GM21737 (cell line): ENCODE data around the gene KLHL10.
A peak's percentile ranks its signal among the peaks of the same experiment; 100 is the strongest.

Experiments used
- ATAC-seq: cut with Tn5 transposase; IDR thresholded peaks from one replicate; pipeline ENCODE4 v1.9.1; 2021; ENCODE audit warnings: mild to moderate bottlenecking, moderate library complexity; ENCODE audit not compliant: unreplicated experiment

Gene KLHL10

DNA sequence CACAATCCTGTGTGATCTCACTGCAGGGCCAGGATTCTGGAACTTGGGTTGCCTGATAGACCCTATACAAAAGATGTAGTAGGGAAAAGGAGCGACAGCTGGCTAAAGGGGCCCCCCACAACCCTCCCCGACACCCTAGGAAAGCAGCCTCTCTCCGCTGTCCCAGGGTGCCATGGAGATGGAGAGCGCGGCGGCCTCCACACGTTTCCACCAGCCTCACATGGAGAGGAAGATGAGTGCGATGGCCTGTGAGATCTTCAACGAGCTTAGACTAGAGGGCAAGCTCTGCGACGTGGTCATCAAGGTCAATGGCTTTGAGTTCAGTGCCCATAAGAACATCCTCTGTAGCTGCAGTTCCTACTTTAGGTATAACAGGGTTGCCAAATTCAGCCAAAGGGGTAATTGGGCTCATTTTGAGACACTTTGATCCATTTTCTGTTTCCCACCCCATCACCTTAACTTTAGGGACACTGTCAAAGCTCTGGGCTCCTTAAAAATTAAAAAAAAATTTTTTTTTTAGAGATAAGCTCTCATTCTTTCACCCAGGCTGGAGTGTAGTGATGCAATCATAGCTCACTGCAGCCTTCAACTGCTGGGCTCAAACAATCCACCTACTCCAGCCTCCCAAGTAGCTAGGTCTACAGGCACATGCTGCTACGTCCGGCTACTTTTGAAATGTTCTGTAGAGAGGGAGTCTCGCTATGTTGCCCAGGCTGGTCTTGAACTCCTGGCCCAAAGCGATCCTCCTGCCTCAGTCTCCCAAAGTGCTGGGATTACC, at the start of gene KLHL10:
KLHL10 (plus strand) TSS at position 65 of the 778 bp plus-strand sequence; CDS start at position 173, 108 bp downstream.
- no peak for ATAC-seq

DNA sequence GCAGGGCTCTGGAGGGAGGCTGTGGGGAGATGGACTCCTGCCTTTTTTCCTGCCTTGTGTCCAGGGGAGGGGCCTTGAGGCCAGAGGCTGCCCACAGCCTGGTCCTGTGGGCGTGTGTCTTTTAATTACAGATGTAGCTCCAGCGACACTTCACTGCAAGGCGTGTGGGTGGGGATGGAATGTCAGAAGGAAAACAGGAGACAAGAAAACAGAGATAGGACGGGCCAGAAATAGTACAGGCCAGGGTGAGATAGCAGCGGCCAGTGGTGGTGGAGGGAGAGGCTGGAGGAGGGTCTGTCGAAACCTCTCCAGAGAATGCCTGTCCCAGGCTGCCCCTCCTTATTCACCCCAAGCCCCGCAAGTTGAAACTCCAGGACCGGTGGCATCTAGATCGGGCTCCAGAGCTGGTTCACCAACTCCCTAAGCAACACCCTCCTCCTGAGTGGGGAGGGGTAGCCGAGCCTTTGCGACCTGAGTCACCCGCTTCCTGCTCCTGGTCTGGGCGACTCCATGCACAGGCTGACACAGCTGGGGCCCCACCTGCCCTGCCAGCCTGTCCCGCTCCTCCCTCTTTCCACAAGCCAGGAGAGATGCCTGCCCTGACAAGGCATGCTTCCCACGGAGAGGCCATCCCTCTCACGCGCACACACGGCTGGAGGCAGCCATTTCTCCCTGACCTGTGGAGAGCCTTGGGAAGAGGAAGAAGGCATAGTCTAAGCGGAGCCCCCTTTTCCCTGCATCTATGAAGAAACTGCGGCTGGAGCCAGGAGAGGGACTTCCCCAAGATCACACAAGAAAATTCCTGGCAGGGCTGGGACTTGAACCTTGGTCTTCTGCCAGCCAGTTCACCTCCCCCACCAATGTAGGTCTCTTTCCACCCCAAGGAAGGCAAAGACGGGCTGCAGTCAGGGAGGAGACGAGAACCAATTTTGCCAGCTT, 44.5 kb upstream of the KLHL10 start:
- no peak for ATAC-seq

DNA sequence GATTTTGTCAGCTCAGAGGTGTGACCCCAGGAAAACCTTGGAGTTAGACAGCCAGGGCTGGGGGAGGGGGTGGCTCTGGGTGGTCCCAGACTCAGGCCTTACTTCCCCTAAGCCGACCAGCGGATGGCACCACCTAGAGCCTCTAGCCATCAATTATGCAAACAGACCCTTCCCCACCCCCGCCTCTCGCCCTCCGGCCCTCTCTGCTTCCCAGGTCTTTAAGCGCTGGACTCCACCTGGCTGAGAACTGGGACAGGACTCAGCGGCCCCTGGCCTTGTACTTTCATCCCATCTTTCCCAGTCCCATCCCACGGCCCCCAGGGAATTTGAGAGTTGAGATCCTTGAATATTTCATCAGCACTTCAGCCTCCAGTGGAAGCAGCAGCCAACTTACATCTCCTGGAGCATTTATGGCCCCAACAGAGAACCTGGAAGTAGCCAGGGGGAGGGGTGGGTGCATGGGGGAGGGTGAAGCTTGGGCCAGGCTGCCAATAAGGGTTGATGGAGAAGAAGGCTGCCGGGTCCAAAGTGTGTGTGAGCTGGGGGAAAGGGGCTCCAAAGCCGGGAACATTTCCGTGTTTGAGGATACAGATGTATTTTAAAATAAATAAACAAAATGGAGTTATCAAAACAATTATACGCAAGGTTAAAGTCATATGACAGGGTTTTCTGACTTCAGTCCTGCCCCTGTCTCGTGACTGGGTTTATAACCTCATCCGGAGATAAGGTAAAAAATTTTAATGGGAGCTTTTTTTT, 43.7 kb upstream of the KLHL10 start:
- ATAC-seq = no peak

DNA sequence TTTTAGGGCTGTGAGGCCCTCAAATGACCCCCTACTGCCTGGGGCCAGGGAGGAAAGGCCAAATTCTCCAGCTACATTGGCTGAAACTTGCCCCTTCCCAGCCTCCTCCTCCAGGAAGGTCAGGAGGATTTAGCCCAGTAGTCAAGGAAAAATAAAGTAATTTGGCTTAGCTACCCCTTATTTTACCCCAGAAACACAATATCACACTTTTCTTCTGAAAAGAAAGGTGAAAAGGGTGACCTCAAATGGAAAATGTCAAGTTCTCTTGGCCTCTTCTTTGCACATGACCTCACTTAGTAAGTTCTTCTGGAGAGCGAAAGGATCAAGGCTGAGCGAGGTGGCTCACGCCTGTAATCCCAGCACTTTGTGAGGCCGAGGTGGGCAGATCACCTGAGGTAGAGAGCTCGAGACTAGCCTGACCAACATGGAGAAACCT, 43.1 kb upstream of the KLHL10 start:
- no peak for ATAC-seq

DNA sequence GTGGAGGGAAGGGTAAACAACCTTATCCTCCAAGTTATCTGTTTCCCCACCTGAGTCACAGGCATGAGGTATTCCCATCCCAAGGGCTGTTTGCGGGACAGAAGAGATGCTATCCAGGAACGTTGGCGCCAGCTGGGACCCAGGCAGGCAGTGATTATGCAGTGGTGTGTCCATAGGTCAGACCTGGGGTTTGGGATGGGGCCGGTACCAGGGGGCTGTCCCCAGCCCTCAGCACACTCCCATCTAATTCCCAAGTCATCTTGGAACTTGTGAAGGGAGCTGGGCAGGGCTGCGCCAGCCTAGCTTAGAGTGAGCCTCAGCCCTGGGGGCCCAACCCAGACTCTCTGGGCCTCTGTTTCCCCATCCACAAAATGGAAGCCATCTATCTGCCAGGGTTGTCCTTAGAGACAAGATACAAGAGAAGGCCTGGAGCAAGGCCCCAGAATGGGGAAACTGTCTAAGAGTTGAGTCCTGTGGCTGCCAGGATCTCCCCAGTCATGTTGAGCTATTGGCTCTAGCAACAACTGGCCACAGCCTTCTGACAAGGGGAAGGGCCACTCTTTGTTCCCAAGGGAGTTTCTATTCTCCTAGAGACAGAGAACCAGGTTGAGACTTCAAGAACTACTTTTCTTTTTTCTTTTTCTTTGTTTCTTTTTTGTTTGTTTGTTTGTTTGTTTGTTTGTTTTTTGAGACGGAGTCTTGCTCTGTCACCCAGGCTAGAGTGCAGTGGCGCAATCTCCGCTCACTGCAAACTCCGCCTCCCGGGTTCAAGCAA, 41.3 kb upstream of the KLHL10 start:
- no peak for ATAC-seq

DNA sequence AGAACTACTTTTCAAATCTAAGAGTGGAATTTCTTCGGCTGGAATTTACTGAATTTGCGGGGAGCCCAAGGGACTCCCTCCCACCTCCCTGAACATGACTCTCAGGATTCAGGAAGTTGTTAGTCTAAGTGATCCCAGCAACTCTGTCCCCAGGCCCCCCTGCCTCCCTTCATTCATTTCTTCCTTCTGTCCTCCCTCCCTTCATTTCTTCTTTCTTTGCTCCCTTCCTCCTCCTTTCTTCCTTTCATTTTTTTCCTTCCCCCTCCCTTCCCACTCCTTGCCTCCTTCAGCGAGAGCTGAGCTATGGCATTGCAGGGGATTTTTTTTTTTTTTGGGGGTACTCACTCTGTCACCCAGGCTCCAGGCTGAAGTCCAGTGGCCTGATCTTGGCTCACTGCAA, 40.2 kb upstream of the KLHL10 start:
- no peak for ATAC-seq

DNA sequence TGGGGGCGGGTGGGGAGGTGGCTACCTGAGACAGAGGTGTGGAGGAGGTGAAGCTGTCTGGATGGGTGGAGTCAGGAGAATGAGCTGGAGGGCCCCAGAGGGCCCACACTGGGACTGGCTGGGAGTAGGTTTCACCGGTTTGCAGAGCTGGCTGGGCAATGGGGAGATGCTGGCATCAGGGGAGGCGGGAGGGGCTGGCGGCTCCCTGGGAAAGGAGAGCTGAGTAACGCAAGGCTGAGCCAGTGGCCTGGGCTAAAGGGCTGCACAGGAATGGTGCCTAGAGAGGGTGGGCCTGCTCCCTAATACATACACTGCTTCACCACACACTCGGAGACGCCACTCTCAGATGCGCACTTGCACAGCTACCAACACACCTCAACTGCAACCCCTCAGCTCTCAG, 38.3 kb upstream of the KLHL10 start:
- ATAC-seq = no peak

DNA sequence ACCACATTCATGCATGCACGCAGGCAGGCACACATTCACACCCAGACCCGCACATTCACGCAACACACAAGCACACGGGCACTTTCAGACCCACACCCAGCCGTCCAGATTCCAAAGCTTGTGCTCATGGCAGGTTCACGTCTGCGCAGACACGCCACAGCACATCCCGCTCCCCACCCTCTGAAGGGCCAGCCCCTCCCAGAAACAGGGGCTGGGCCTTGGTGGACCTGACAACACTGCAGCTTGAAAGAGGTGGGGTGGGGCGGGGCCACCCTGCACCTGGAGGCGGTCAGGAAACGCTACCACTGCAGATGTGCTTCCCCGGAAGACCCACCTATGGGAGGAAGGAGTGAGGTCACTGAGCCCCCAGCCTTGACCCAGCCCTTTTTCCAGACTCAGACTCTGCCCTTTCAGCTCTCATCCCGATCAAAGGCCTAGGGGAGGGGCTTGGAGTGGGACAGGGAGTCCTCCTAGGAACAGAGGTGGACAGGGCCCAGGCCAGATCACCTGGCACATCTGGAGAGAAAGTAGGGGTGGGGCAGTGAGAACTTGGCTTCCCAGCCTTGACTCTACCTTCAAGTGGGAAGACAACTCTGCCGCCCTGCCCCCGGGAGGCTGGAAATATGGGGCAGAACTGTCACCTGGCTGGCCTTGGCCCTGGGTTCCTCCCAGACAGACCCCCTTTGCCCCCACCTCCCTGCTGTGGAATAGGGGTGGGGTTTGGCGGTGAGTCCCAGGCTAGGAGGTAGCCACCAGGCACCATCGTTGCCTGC, 36.8 kb upstream of the KLHL10 start:
- ATAC-seq = no peak

DNA sequence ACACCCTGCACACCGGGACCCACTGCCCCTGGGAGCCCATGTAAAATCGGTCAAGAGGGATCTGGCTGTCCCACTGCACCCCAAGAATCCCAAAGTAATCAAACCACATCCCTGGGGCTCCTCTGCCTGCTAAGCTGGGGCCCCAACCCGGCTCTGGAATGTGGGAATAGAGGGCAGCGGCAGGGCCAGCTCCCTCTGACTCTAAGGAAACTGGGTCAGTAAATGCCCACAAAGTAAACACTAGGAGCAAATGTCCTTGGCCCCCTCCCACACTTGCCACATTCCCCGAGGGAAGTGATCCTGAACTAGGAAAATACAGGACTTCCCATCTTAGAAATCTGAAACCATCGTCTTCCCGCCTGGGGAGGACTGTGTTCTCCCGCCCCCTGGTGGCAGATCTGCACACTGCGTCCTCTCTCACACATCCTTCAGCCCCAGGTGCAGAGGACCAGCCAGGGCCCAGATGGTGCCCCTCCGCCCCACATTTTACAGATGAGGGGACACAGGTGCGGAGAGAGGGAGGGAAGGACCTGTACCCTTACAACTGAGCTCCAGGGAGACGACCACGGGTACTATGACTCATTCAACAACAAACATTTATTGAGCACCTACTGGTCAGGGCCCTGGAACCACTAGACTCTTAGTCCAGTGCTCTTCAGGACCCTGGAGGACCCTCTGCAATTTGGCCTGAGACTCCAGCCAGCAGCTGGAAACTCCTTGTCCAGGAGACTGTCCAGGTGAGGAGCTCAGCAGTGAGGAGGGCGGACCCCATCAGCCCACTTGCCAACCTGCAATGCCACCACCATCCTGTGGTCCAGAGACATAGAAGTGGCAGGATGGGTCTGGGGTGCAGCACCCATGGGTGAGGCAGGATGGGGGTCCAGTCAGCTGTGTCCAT, 36.0 kb upstream of the KLHL10 start:
- ATAC-seq = no peak

DNA sequence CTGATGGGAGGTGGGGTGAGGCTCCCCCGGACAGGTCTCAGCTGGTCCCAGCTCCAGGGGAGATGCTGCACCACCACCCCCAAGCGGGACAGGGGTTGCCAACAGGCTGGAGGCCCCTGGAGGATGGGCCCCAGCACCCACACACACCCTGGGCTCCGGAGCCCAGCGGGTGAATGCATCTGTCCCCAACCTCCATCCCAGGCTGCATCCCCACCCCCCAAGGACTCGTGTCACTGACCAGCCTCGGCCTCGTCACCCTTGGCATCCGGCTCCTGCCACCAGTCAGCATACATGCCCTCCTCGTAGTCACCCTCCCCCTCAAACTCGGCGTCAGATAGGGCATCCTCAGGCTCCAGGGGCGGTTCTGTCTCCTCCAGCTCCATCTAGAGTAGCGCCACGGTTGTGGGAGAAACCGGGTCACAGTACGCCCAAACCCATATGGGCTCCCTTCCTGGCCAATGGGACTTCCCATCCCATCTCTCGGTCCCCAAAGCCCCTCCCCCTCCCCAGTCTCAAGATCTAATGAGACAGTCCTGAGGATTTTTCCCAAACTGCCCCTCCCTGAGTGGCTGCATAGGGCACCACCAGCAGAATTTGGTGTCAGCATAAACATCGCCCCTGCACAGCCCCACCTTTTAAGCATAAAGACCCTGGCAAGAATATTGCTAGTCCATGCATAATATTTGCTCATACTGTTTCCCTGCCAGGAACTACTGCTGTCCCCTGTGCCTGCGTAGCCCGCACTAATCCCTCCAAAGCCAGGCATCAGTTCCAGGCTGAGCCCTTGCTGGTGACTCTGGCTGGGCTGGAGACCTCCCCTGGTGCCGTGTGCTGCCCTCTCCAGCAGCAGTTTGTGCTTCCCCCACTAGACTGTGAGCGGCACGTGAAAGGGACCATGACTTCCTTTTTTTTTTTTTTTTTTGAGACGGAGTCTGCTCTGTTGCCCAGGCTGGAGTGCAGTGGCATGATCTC, 34.3 kb upstream of the KLHL10 start:
- ATAC-seq = no peak

DNA sequence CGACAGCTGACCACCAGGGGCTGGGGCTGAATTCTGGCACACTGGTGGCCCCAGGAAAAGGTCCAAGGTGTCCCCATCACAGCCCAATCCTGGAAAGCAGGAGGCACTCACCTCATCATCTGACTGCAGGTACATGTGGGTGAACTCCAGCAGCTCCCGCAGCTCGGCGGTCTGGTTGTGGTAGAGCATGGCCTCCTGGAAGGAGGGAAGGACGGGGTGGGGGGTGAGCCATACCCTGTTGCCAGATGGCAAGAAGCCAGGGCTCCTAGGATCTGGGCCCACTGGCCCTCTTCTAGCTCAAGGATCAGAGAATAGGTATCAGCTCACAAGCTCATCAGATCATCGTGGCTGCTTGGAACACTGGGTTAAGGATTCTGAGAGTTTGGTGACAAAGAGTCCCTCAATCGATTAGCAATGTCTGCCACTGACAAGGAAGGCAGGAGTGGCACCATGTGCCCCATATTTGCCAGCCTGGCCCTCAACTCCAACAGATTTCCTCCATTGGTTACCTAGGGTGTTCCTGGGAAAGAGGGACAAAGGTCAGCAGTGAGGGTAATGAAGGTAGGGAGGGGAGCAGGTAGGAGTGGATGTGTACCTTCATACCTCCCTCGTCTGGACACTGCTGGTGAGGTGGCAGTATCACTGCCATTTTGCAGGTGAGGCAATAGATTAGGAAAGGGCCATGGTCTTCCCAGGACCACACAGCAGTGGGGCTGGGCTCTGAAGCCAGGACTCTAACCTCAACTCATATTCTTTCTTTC, 30.8 kb upstream of the KLHL10 start:
- ATAC-seq = no peak

DNA sequence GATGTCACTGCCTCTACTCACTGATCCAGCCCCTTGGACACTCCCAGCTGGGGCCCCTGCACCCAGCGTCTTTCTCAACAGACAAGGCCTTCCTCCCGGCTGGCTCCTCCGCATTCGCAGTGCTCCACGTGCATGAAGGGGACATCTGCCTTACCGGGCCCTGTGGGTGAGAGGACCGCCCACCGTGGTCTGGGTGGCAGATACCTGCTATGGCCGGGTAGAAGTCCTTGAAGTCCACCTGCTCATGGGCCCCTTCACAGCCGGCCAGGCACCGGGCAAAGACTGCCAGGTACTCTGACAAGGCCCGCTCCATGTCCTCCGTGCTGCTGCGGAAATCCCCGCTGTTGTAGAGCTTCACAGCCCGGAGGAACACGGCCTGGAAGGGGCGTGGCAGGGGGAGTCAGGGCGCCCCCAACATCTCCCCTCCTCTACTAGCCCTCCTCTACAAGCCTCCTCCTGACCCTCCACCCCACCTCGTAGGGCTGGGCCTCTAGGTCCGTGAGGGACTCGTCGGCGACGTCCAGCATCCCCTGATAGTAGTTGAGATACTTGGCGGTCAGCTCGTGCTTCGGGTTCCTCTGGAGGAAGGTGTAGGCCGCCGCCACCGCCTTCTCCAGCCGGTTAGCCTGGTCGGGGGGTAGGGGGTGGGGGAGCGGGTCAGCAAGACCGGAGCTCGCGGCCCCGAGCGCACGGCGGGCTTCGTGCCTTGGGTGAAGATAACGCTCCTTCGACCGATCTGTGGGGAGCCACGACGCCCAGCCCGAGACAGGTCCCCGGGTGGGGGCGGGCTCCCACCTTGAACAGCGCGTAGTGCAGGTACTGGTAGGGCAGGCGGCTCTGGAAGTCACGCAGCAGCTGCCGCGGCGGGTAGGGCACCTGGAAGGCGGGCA, 26.7 kb upstream of the KLHL10 start:
- no peak for ATAC-seq

DNA sequence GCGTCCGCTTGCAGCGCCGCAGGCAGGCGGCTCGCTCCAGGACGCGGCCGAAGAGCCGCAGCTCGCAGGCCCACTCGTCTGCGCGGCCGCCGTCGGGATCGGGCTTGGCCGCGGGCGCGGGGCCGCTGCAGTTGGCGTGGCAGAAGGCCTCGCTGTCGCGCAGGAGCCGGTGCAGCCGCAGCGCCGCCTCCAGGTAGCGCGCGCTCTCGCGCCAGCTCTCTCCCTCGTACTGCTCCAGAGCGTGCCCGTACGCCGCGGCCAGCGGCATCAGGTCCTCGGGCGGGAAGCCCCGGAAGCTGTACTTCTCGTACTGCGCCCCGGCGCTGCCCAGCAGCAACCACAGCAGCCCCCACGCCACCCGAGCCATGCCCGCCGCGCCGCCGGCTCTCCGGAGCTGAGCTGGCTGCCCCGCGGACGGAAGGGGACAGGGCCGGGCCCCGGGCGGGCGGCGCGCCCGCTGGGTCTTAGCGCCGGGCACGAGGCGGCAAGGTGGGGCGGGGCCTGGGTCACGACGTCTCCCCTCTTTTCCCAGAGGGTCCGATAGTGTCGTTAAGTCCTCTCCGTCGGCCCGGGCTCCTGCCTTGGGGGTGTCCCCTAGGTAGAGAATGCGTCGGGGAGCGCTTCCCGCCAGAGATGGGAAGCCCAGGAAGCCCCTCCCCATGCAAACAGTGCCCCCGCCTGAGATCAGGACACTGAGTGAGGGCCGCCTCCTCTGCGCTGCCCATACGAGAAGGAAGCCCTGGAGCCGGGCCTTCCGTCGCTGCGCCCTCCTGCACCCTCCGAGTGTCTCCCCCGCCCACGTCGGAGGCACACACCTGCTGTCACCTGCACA, 25.9 kb upstream of the KLHL10 start, which contains the start of gene P3H4:
P3H4 (minus strand) TSS at position 401 of the 832 bp plus-strand sequence; CDS start at position 367, 34 bp downstream.
- ATAC-seq = peak; percentile 58

DNA sequence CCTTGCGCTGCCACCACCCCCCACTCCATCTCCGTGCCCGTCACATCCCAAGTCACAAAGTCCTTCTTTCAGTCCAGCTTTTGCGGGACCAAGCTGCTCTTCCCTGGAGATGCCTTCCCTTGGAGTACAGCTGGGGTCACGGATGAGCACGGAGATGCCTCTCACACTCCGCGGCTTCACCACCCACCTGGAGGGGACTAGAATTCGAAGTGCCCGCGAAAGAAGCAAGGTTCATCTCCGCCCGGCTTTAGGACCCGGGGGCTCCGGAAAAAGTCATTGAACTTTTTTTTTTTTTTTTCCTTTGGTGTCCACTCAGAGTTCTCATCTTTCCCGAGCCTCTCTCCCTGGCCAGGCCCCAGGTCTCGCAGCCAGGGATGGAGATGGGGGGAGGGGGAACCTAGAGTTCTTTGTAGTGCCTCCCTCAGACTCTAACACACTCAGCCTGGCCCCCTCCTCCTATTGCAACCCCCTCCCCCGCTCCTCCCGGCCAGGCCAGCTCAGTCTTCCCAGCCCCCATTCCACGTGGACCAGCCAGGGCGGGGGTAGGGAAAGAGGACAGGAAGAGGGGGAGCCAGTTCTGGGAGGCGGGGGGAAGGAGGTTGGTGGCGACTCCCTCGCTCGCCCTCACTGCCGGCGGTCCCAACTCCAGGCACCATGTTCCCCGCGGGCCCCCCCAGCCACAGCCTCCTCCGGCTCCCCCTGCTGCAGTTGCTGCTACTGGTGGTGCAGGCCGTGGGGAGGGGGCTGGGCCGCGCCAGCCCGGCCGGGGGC, 25.1 kb upstream of the KLHL10 start, which contains the start of gene FKBP10:
FKBP10 (plus strand) TSS at position 624 of the 771 bp plus-strand sequence; CDS start at position 655, 31 bp downstream.
- ATAC-seq = no peak
